Non-pigmented ciliary epithelial cell (primary cell): ENCODE data around the gene ZCCHC4.
A peak's percentile ranks its signal among the peaks of the same experiment; 100 is the strongest.

ENCODE experiments used
- DNase-seq: peaks from one replicate; pipeline ENCODE4 v3.0.0-alpha.2; 2010; ENCODE audit warnings: low read depth

The ZCCHC4 gene

GRCh38 chr4:25377572-25378436, 65.2 kb downstream of the ZCCHC4 start:
- no peak for DNase-seq

- no peak for DNase-seq
Measured at GRCh38 chr4:25378437-25378743, 65.8 kb downstream of the ZCCHC4 start.

GRCh38 chr4:25379591-25379990, 67.0 kb downstream of the ZCCHC4 start:
- DNase-seq, result no peak

GRCh38 chr4:25383647-25384046, 71.1 kb downstream of the ZCCHC4 start:
- no peak for DNase-seq

DNA sequence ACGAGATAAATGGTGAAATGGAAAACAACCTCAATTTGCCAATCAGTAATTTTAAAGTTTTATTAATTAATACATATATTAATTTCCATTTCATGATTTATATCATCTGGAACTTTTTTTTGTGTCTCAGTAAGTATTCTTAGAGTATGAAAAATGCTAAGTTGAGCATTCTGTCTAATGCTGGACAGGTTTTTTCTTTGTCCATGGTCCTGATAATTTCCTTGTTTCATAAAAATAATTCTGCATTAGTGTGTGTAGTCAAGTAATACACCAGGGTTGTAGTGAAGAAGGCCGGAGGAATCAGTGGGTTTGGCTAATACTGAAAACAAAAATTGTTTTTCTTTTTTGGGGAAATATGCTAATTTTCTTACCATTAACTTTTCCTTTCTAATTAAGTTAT, 74.4 kb downstream of the ZCCHC4 start:
- no peak for DNase-seq

DNA sequence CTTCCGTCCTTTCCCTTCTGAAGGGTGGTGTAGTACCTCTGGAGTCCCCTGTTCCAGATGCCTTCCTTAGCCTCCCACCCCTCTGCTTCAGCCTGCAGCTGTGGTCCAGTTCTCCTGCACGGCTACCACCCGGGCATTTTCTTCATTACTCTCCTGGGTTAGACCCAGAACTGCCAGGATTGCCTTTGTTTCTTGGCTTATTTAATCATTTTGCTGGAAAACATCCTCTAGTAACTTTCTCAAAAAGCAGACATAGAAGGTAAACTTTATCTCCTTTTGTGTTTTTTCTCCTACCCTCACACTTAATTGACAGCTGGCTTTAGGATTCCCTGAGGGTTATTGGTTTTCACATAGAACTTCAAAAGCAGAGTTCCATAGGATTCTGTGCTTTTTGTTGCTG, 84.7 kb downstream of the ZCCHC4 start:
- DNase-seq, result no peak

DNA sequence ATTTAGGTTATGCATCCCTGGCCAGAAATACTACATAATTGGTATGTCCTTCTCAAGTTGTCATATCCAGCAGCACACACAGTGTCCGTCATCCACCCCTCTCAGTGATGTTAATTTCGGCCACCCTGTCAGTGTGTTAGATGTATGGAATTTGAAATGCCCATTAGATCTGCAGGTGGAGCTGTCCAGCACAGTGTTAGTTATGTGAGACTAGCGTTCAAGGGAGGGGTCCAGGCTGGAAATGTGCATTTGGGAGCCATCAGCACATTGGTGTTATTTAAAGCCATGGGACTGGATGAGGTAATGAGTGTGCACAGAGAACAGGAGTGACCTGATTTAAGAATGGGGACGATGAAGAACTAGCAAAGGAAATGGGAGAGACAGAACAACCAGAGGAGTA, 86.9 kb downstream of the ZCCHC4 start:
- DNase-seq, result no peak

DNA sequence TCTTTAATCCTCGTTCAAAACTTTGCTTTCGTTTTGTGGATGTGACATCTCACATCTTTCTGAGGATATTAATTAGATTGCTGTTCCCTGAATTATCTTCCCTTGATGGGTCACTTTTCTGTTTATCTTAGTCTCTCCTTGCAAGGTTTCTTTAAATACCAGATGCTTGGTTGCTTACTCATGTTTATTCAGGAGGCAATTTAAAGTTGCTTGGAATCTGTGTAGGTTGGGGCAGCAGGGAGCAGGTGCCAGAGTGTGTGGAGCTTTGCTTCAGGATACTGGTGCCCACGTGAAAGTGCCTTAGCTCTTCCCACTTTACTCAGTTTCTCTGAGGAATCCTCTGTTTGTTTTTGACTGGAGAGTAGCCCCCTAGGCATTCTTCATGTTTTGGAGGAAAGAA, 88.5 kb downstream of the ZCCHC4 start:
- DNase-seq, result no peak

DNA sequence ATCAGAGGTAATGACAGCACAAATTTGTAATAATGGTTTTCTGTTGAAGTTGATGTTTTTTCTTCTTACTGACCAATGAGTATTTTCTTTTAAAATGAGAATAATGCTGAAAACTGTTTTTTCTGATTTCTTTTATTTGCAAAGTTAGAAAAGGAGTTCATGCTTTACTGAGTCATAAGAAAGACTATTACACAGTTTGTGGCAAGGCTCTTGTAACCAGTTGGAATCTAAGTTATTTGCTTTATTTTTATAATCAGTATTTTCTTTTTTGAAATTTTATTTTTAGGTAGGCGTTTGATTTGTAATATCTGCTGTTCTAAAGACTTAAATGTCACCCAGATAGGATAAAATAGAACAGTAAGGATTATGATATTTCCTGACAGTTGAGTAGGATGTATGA, 89.9 kb downstream of the ZCCHC4 start:
- no peak for DNase-seq

GRCh38 chr4:25403699-25404098, 91.1 kb downstream of the ZCCHC4 start:
- DNase-seq, result no peak

DNA sequence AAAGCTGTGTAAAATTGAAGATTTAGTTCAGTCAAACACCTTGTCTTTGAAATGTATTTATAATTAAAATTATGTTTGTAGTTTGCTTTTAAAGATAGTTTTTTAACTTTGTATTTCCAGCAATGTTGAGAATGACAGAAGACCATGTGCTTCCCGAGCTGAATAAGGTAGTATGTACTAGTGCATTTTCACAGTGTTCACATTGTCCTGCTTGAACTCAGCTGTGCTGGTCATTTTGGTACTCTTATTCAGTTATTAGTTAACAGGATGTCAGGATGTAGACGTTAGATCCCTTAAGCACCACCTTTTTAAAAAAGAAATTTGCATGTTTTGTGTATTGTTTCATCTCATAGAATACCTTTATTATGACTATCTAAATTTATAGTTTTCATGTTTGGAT, 92.9 kb downstream of the ZCCHC4 start:
- no peak for DNase-seq

GRCh38 chr4:25406081-25406692, 93.6 kb downstream of the ZCCHC4 start:
- peak; percentile 10 for DNase-seq

DNA sequence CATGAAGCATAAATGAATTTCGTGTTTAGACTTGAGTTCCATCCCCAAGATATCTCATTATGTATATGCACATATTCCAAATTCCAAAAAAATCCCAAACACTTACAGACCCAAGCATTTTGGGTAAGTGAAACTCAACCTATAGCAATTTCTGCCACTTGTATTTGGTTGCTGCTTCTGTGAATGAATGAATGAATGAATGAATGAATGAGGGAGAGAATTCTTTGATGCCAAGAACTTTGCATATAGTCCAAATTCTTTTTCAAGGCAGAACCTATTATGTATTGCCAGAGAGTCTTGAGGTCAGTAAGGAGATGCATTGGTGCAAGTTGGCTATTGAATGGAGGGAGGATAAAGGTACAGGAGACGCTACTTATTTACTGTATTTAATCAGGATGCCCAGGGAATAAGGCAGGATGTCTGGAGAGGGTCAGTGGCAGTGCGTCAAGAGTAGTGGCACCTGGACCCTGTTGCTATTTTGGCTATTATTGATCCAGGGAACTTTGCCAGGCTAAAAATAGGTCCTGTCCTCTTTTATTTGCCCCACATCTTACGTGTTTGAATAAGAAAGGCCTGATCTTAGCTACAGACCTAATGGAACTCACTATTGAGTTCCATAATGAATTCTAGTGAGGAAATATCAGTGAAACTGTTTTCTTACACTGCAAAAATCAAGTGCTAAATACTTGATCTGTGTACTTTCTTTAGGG, 98.4 kb downstream of the ZCCHC4 start:
- DNase-seq, result no peak

GRCh38 chr4:25413261-25413660, 100.7 kb downstream of the ZCCHC4 start:
- DNase-seq, result no peak

GRCh38 chr4:25417014-25417413, 104.4 kb downstream of the ZCCHC4 start:
- DNase-seq, result no peak
